GM23248 (cell line): Measurements from ENCODE around the gene PEX26. TPM values are rescaled to one million over a fixed set of nuclear protein-coding genes. Genes with fewer than 3 reads are reported as not detected.
"Not testable (repeated sequence)": the region's sequence is repeated elsewhere in the genome, so short reads cannot be mapped to it uniquely, and the experiment has no call there.

ENCODE experiments used
- DNase-seq: peaks from one replicate; pipeline ENCODE4 v3.0.0-alpha.2; 2015
- H2AFZ ChIP-seq: fragments of 200-600 bp; sonication (generic); 2 replicates; pipeline ENCODE4 v1.6.1; 2016; ENCODE audit warnings: antibody characterized with exemption
- H3F3A ChIP-seq: fragments of 200-600 bp; sonication (generic); 2 replicates; pipeline ENCODE4 v1.6.1; 2016; ENCODE audit warnings: mild to moderate bottlenecking, antibody characterized with exemption, mixed run types; ENCODE audit not compliant: insufficient read depth
- H3K27ac ChIP-seq: fragments of 200-600 bp; sonication (generic); 2 replicates; pipeline ENCODE4 v1.5.1; 2016; ENCODE audit warnings: mild to moderate bottlenecking
- H3K27me3 ChIP-seq: fragments of 200-600 bp; sonication (generic); replicated peaks from 2 replicates; pipeline ENCODE4 v1.6.1; 2016; ENCODE audit warnings: mild to moderate bottlenecking; ENCODE audit not compliant: insufficient read depth
- H3K36me3 ChIP-seq: fragments of 200-600 bp; sonication (generic); 2 replicates; pipeline ENCODE4 v1.6.1; 2016; ENCODE audit warnings: low read depth, mild to moderate bottlenecking
- H3K4me1 ChIP-seq: fragments of 200-600 bp; sonication (generic); 2 replicates; pipeline ENCODE4 v1.6.1; 2016; ENCODE audit warnings: mild to moderate bottlenecking; ENCODE audit not compliant: insufficient read depth
- H3K4me2 ChIP-seq: fragments of 200-600 bp; sonication (generic); one replicate; pipeline ENCODE4 v1.6.1; 2016; ENCODE audit warnings: mild to moderate bottlenecking; ENCODE audit not compliant: unreplicated experiment
- H3K4me3 ChIP-seq: fragments of 200-600 bp; sonication (generic); 2 replicates; pipeline ENCODE4 v1.5.1; 2016; ENCODE audit warnings: mild to moderate bottlenecking
- H3K79me2 ChIP-seq: fragments of 200-600 bp; sonication (generic); 2 replicates; pipeline ENCODE4 v1.6.1; 2016; ENCODE audit warnings: mild to moderate bottlenecking; ENCODE audit not compliant: insufficient read depth
- H3K9ac ChIP-seq: fragments of 200-600 bp; sonication (generic); 2 replicates; pipeline ENCODE4 v1.6.1; 2016; ENCODE audit warnings: mild to moderate bottlenecking
- H3K9me2 ChIP-seq: fragments of 200-600 bp; sonication (generic); 2 replicates; pipeline ENCODE4 v1.6.1; 2016; ENCODE audit warnings: mixed run types, mild to moderate bottlenecking, moderate library complexity; ENCODE audit not compliant: insufficient read depth
- H3K9me3 ChIP-seq: fragments of 200-600 bp; sonication (generic); one replicate; pipeline ENCODE4 v1.6.1; 2017; ENCODE audit warnings: low read depth
- H4K20me1 ChIP-seq: fragments of 200-600 bp; sonication (generic); 2 replicates; pipeline ENCODE4 v1.6.0; 2016; ENCODE audit not compliant: insufficient read depth
- EZH2 ChIP-seq: fragments of 200-600 bp; sonication (generic); IDR thresholded peaks from 2 replicates; pipeline ENCODE4 v1.6.1; 2018; ENCODE audit warnings: antibody characterized with exemption, mild to moderate bottlenecking; ENCODE audit not compliant: insufficient read depth, poor library complexity, severe bottlenecking
- EZH2phosphoT487 ChIP-seq: fragments of 200-600 bp; sonication (generic); IDR thresholded peaks from 2 replicates; pipeline ENCODE4 v1.6.1; 2018; ENCODE audit warnings: antibody characterized with exemption, moderate library complexity, mild to moderate bottlenecking, low read depth; ENCODE audit not compliant: insufficient read depth
- WGBS, 2 experiments: methylation state at CpG; one replicate each; pipeline ENCODE4 v1.1.6; 2015 to 2017; ENCODE audit warnings: low lambda C conversion rate in 2 of 2, low coverage in 1 of 2; ENCODE audit errors: missing lambda C conversion rate in 2 of 2; 5-methylcytosine and 5-hydroxymethylcytosine counted together
- in situ Hi-C: fragments of 300-500 bp; cut with MboI; formaldehyde crosslinking; loops from 2 replicates; pipeline ENCODE4 v1.15.0; 2020
- polyA plus RNA-seq: library from polyadenylated mRNA; unstranded; fragments of >200 nt; fragmentation: Nextera tagmentation; extraction: Ambion mirVana; gene quantifications from 2 replicates; pipeline ENCODE4 v1.2.1, GENCODE V29; 2016
- total RNA-seq: library from RNA; depleted of rRNA; stranded (reverse); fragments of >200 nt; shearing (Covaris generic); gene quantifications from 2 replicates; pipeline ENCODE4 v1.2.3, GENCODE V29; 2014

PEX26 gene
- total and polyA plus RNA-seq, 2 experiments from 2014 or later = 4.7 to 32.2 TPM

DNA sequence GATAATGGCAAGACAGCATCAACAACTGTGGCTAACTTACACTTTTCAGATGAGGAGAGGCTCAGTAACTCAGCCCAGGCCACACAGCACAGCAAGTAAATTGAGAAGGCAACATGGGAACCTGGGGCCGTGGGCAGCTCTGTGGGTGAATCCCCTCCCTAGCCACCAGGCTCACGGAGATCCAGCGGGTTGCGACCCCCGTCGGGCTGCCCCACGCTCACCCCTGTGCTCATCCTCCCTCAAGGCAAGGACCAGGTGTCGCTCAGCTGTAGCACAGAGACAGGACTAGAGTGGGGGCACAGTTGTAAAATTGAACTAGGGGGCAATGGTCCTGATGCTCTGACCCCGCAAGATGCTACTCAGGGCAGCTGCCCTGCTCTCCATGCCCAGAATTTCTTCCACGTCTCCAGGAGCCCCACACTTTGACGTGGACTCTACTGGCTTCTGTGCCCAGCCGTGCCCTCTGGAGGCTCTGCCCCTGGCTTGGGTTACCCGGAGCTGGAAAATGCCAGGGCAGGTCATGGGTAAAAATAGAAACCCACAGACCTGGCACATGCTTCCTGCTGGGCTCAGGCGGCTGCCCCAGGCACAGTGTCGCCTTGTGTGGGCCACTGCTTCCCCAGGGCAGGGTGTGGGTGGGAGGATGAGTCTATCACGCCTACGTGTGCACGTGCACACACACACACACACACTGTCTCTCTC lies 41.8 kb downstream of the PEX26 start:
- H2AFZ ChIP-seq = no peak overlapping the region
- in situ Hi-C loops = no loop called here
- H3K4me2 ChIP-seq = no peak overlapping the region
- no peaks in the 10 kb centered on the region for H3F3A ChIP-seq
- H3K36me3 ChIP-seq = no peaks in the 10 kb centered on the region
- WGBS, 2 experiments = 76 to 77% methylated on average over 18 of the region's 18 CpGs
- no peaks in the 10 kb centered on the region for H4K20me1 ChIP-seq
- H3K9ac ChIP-seq = no peak overlapping the region
- H3K4me1 ChIP-seq = no peaks in the 10 kb centered on the region
- no peak for DNase-seq
- no peak overlapping the region for H3K4me3 ChIP-seq
- H3K27me3 ChIP-seq = no peaks in the 10 kb centered on the region
- H3K27ac ChIP-seq = no peak overlapping the region
- H3K9me2 ChIP-seq = no peaks in the 10 kb centered on the region
- no peaks in the 10 kb centered on the region for H3K9me3 ChIP-seq
- TF ChIP-seq EZH2 = no peak
- TF ChIP-seq EZH2phosphoT487 = no peak
- H3K79me2 ChIP-seq = no peaks in the 10 kb centered on the region

DNA sequence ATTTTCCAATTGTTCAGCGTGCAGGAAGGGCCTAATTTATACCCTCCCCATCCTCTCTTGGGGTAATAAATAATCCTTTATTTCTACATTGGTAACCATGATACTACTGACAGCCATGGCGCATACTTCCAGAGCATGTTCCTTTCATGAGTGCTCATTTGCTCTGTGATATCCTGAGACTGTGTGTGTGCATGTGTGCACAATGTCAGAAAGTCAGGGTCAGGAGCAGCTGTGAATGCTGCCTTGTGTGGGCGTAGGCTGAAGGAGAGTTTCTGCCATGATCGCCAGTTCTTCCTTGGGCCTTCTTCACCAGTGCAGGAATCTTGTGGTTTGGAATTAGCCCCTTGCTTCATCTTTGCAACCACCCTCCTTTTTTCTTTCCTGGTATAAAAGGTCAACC lies 43.1 kb downstream of the PEX26 start:
- Histone ChIP-seq H3K9ac (no peak overlapping the region), H3K27ac (no peak overlapping the region), H3K4me1 (no peaks in the 10 kb centered on the region), H3K9me3 (no peaks in the 10 kb centered on the region), H3K79me2 (no peaks in the 10 kb centered on the region), H2AFZ (no peak overlapping the region), H3K4me2 (no peak overlapping the region), H3K9me2 (no peaks in the 10 kb centered on the region), H3K36me3 (no peaks in the 10 kb centered on the region), H3F3A (no peaks in the 10 kb centered on the region), H3K27me3 (no peaks in the 10 kb centered on the region), H4K20me1 (no peaks in the 10 kb centered on the region), H3K4me3 (no peak overlapping the region)
- in situ Hi-C loops = no loop called here
- TF ChIP-seq EZH2phosphoT487 = no peak
- no peak for TF ChIP-seq EZH2
- WGBS, 2 experiments = 74 to 85% methylated on average over 4 of the region's 4 CpGs
- DNase-seq = no peak

GRCh38 chr22:18121506-18121905 lies 43.7 kb downstream of the PEX26 start:
- 80 to 82% methylated on average over 13 of the region's 13 CpGs for WGBS, 2 experiments

GRCh38 chr22:18121954-18122554 lies 44.3 kb downstream of the PEX26 start:
- H3K4me3 ChIP-seq = no peak overlapping the region
- no peak overlapping the region for H2AFZ ChIP-seq
- no peaks in the 10 kb centered on the region for H3K4me1 ChIP-seq
- no peak for DNase-seq
- H4K20me1 ChIP-seq = no peaks in the 10 kb centered on the region
- no peaks in the 10 kb centered on the region for H3F3A ChIP-seq
- H3K9ac ChIP-seq = no peak overlapping the region
- H3K27ac ChIP-seq = no peak overlapping the region
- no peaks in the 10 kb centered on the region for H3K36me3 ChIP-seq
- H3K79me2 ChIP-seq = no peaks in the 10 kb centered on the region
- in situ Hi-C loops = no loop called here
- H3K9me3 ChIP-seq = no peaks in the 10 kb centered on the region
- no peaks in the 10 kb centered on the region for H3K9me2 ChIP-seq
- no peaks in the 10 kb centered on the region for H3K27me3 ChIP-seq
- 75 to 79% methylated on average over 5 of the region's 5 CpGs for WGBS, 2 experiments
- TF ChIP-seq EZH2 = no peak
- no peak for TF ChIP-seq EZH2phosphoT487
- no peak overlapping the region for H3K4me2 ChIP-seq

More at GRCh38 chr22:18121506-18121905, 43.7 kb downstream of the PEX26 start:
- no peaks in the 10 kb centered on the region for H4K20me1 ChIP-seq
- no peak overlapping the region for H3K27ac ChIP-seq
- no peaks in the 10 kb centered on the region for H3K36me3 ChIP-seq
- no peaks in the 10 kb centered on the region for H3K9me2 ChIP-seq
- no peaks in the 10 kb centered on the region for H3K79me2 ChIP-seq
- no peaks in the 10 kb centered on the region for H3K27me3 ChIP-seq
- no peak for TF ChIP-seq EZH2phosphoT487
- no peak for TF ChIP-seq EZH2
- H3K9me3 ChIP-seq = no peaks in the 10 kb centered on the region
- H3F3A ChIP-seq = no peaks in the 10 kb centered on the region
- H2AFZ ChIP-seq = no peak overlapping the region
- DNase-seq = no peak
- no peak overlapping the region for H3K4me2 ChIP-seq
- H3K9ac ChIP-seq = no peak overlapping the region
- in situ Hi-C loops = no loop called here
- no peaks in the 10 kb centered on the region for H3K4me1 ChIP-seq
- H3K4me3 ChIP-seq = no peak overlapping the region

- H3K4me1 ChIP-seq, H4K20me1 ChIP-seq, in situ Hi-C loops, H3K27me3 ChIP-seq, H3K4me2 ChIP-seq, H2AFZ ChIP-seq, H3K9ac ChIP-seq, H3K9me2 ChIP-seq, DNase-seq, H3K9me3 ChIP-seq, H3K27ac ChIP-seq, H3K4me3 ChIP-seq, H3K79me2 ChIP-seq, H3K36me3 ChIP-seq, H3F3A ChIP-seq: not testable (repeated sequence)
- 85 to 86% methylated on average over 19 of the region's 19 CpGs for WGBS, 2 experiments
Measured at GRCh38 chr22:18123476-18124025, 45.8 kb downstream of the PEX26 start.
